Neural cell (in vitro differentiated cells): Measurements from ENCODE around the gene GABRB1. TPM values are rescaled to one million over a fixed set of nuclear protein-coding genes. Genes with fewer than 3 reads are reported as not detected.

ENCODE experiments used
- H2AFZ ChIP-seq: fragments of 200-600, 300-800 bp; sonication (generic), shearing (Covaris generic); 2 replicates; pipeline ENCODE4 v1.6.0; 2014; ENCODE audit warnings: low read depth, mild to moderate bottlenecking, antibody characterized with exemption, low read length, moderate library complexity
- H3F3A ChIP-seq: fragments of 200-600 bp; shearing (Covaris generic); 2 replicates; pipeline ENCODE4 v1.6.1; 2016; ENCODE audit warnings: mild to moderate bottlenecking, moderate library complexity, mixed read lengths, antibody characterized with exemption, low read length; ENCODE audit not compliant: insufficient read depth, poor library complexity, severe bottlenecking
- H3K27ac ChIP-seq: fragments of 200-600, 300-800 bp; sonication (generic), shearing (Covaris generic); 2 replicates; pipeline ENCODE4 v1.5.1; 2014; ENCODE audit warnings: mild to moderate bottlenecking, low read length, moderate library complexity
- H3K27me3 ChIP-seq: fragments of 300-800, 200-600 bp; sonication (generic), shearing (Covaris generic); 2 replicates; pipeline ENCODE4 v1.6.0; 2014; ENCODE audit warnings: mild to moderate bottlenecking, low read depth, low read length, moderate library complexity; ENCODE audit not compliant: insufficient read depth
- H3K36me3 ChIP-seq: fragments of 300-800, 200-600 bp; sonication (generic), shearing (Covaris generic); 2 replicates; pipeline ENCODE4 v1.5.1; 2014; ENCODE audit warnings: mild to moderate bottlenecking, antibody characterized with exemption, low read length, moderate library complexity; ENCODE audit not compliant: insufficient read depth
- H3K4me2 ChIP-seq: fragments of 300-800, 200-600 bp; sonication (generic), shearing (Covaris generic); 2 replicates; pipeline ENCODE4 v1.6.0; 2014; ENCODE audit warnings: mild to moderate bottlenecking, low read length
- H3K4me3 ChIP-seq: fragments of 300-800, 200-600 bp; sonication (generic), shearing (Covaris generic); 2 replicates; pipeline ENCODE4 v1.5.1; 2014; ENCODE audit warnings: mild to moderate bottlenecking, low read length, moderate library complexity
- H3K79me2 ChIP-seq: fragments of 200-600 bp; shearing (Covaris generic); replicated peaks from 2 replicates; pipeline ENCODE4 v1.6.0; 2014; ENCODE audit warnings: mild to moderate bottlenecking, low read length, moderate library complexity; ENCODE audit not compliant: insufficient read depth
- H3K9ac ChIP-seq: fragments of 300-800, 200-600 bp; sonication (generic), shearing (Covaris generic); 2 replicates; pipeline ENCODE4 v1.6.1; 2016; ENCODE audit warnings: mild to moderate bottlenecking, low read length, mixed read lengths
- H3K9me2 ChIP-seq: fragments of 200-600 bp; shearing (Covaris generic); 2 replicates; pipeline ENCODE4 v1.6.1; 2016; ENCODE audit warnings: mild to moderate bottlenecking, low read length, mixed read lengths; ENCODE audit not compliant: insufficient read depth
- H3K9me3 ChIP-seq: fragments of 200-600, 300-800 bp; sonication (generic), shearing (Covaris generic); 2 replicates; pipeline ENCODE4 v1.6.1; 2016; ENCODE audit warnings: mild to moderate bottlenecking, mixed run types, low read length, moderate library complexity, mixed read lengths
- H4K20me1 ChIP-seq: fragments of 200-600 bp; shearing (Covaris generic); 2 replicates; pipeline ENCODE4 v1.6.1; 2016; ENCODE audit warnings: mild to moderate bottlenecking, mixed run types; ENCODE audit not compliant: insufficient read depth
- CTCF ChIP-seq: fragments of 450-650 bp; IDR thresholded peaks from 2 replicates; pipeline ENCODE4 v1.5.1; 2014; ENCODE audit warnings: antibody characterized with exemption, mild to moderate bottlenecking, moderate library complexity; ENCODE audit not compliant: poor library complexity, severe bottlenecking
- EP300 ChIP-seq: fragments of 450-650 bp; conservative IDR thresholded peaks from 2 replicates; pipeline ENCODE4 v1.6.1; 2014; ENCODE audit warnings: antibody characterized with exemption, mild to moderate bottlenecking, moderate library complexity; ENCODE audit not compliant: poor library complexity, severe bottlenecking
- EZH2 ChIP-seq: fragments of 200-600, 300-800 bp; shearing (Covaris generic), sonication (generic); IDR thresholded peaks from 2 replicates; pipeline ENCODE4 v1.6.1; 2014; ENCODE audit warnings: antibody characterized with exemption, low read length, borderline replicate concordance, mild to moderate bottlenecking; ENCODE audit not compliant: insufficient read depth, poor library complexity, severe bottlenecking
- MXI1 ChIP-seq: fragments of 450-650 bp; conservative IDR thresholded peaks from 2 replicates; pipeline ENCODE4 v1.6.1; 2014; ENCODE audit warnings: antibody characterized with exemption, mild to moderate bottlenecking; ENCODE audit not compliant: poor library complexity, severe bottlenecking
- POLR2AphosphoS5 ChIP-seq: IDR thresholded peaks from 2 replicates; pipeline ENCODE4 v1.6.1; 2012
- RAD21 ChIP-seq: fragments of 450-650 bp; conservative IDR thresholded peaks from 2 replicates; pipeline ENCODE4 v1.6.1; 2014; ENCODE audit warnings: antibody characterized with exemption, mild to moderate bottlenecking, moderate library complexity
- REST ChIP-seq: IDR thresholded peaks from 2 replicates; pipeline ENCODE4 v1.6.1; 2012; ENCODE audit warnings: borderline replicate concordance
- SMC3 ChIP-seq: fragments of 450-650 bp; conservative IDR thresholded peaks from 2 replicates; pipeline ENCODE4 v1.6.1; 2014; ENCODE audit warnings: antibody characterized with exemption, mild to moderate bottlenecking, moderate library complexity; ENCODE audit not compliant: poor library complexity
- TAF1 ChIP-seq: IDR thresholded peaks from 2 replicates; pipeline ENCODE4 v1.6.1; 2012; ENCODE audit warnings: low read depth
- polyA plus RNA-seq: library from polyadenylated mRNA; depleted of rRNA; stranded (reverse); fragments of >200 nt; gene quantifications from 2 replicates; pipeline ENCODE4 v1.2.3, GENCODE V29; 2014

The GABRB1 gene
- polyA plus RNA-seq, 1 donor from 2014 or later, result 1.0 TPM

- Histone ChIP-seq H3K27ac (no peak overlapping the region), H3K36me3 (no peaks in the 10 kb centered on the region), H3K9me3 (no peaks in the 10 kb centered on the region), H4K20me1 (no peaks in the 10 kb centered on the region), H3K27me3 (no peaks in the 10 kb centered on the region), H3F3A (no peaks in the 10 kb centered on the region), H2AFZ (no peak overlapping the region), H3K4me2 (no peak overlapping the region), H3K9ac (no peak overlapping the region), H3K79me2 (no peaks in the 10 kb centered on the region), H3K4me3 (no peak overlapping the region), H3K9me2 (no peaks in the 10 kb centered on the region)
- TF ChIP-seq MXI1 (no peak), REST (no peak), EP300 (no peak), EZH2 (no peak), RAD21 (no peak), CTCF (no peak), SMC3 (no peak), POLR2AphosphoS5 (no peak), TAF1 (no peak)
These were observed 437.5 kb downstream of the GABRB1 start for GRCh38 chr4:47468706-47469365.

GRCh38 chr4:47469951-47470350 lies 438.6 kb downstream of the GABRB1 start:
- Histone ChIP-seq H3K27ac (no peak overlapping the region), H3K9me3 (no peaks in the 10 kb centered on the region), H3K79me2 (no peaks in the 10 kb centered on the region), H3K9ac (no peak overlapping the region), H3K4me3 (no peak overlapping the region), H3K36me3 (no peaks in the 10 kb centered on the region), H3F3A (no peaks in the 10 kb centered on the region), H3K4me2 (no peak overlapping the region), H3K27me3 (no peaks in the 10 kb centered on the region), H3K9me2 (no peaks in the 10 kb centered on the region), H2AFZ (no peak overlapping the region), H4K20me1 (no peaks in the 10 kb centered on the region)
- TF ChIP-seq RAD21 (no peak), EZH2 (no peak), TAF1 (no peak), EP300 (no peak), MXI1 (no peak), POLR2AphosphoS5 (no peak), CTCF (no peak), REST (no peak), SMC3 (no peak)
